ENCODE results near the gene LRRC4C.

LRRC4C gene

DNA sequence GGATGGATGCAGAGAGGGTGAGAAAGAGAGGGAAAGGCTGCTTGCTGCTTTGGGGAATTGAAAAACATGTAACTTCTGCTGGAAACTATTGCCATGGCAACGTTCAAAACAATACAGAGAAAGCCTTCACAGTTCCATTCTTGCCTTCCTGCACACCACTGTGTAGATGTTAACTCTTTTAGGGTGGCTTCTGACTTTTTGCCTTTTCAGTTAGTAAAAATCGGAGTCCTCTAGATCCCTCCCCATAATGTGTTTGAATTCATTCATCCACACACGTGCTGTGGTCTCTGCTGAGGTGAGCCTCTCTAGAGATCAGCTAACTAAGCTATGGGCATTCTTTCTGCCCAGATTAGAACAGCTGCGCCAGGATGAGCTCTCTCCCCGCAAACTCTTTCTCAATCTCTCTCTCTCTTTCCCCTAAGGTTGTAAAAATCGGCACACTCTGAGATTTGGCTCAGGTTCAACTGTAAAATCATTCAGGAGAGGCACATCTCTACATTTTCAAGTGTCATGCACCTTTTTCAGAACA lies 1178.3 kb downstream of the LRRC4C start:
- TF ChIP-seq TEAD4 (IDR thresholded peaks at IDR 0.05): no peak
- TF ChIP-seq NFIC (IDR thresholded peaks at IDR 0.05): no peak

DNA sequence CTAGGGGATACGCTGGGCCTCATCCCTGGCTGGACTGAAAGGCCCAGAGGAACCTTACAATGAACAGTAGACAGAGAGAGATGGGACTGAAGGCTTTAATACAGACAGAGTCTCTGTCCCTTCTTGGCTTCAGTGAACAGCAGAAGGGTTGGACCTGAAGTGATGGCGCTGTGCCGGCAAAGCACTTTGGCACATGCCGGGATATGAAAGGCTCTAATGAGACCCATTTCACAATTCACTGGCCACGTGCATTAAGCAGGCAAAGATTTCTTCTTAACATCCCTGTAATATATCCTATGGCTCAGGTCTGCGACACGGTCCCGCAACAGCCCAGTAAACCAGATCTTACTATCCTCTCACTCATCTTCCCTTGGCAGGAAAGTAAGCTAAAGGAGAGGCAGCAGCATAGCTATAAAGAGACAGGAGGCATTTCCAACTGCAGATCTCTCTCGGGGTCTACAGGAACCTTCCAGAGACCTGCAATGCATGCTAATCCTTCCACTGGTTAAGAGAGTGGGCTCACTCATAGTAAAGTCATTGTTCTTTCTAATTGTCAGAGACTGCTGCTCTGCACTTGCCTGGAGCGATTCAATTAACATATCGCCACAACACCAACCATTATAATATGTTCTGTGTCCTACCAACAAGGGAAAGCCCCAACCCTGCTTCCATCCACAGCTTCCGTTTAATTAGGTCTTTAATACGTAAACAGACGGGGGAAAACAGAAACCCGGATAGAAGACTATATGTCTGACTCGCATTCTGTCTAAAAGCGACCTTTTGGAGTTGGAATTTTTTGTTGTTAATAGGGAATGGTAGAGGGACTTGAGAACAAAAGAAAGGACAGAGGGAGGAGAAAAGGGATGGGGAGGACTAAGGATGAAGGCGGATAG lies 1179.0 kb downstream of the LRRC4C start:
- TF ChIP-seq, protein P1, sequence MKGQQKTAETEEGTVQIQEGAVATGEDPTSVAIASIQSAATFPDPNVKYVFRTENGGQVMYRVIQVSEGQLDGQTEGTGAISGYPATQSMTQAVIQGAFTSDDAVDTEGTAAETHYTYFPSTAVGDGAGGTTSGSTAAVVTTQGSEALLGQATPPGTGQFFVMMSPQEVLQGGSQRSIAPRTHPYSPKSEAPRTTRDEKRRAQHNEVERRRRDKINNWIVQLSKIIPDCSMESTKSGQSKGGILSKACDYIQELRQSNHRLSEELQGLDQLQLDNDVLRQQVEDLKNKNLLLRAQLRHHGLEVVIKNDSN (IDR thresholded peaks at IDR 0.05): no peak
- TF ChIP-seq FOXM1 (IDR thresholded peaks at IDR 0.05; ENCODE audit: borderline replicate concordance, low read depth): no peak
- TF ChIP-seq TCF12 (IDR thresholded peaks at IDR 0.05; ENCODE audit: low read depth): no peak
- no peak for TF ChIP-seq ZBTB7A (IDR thresholded peaks at IDR 0.05; ENCODE audit: low read depth)

DNA sequence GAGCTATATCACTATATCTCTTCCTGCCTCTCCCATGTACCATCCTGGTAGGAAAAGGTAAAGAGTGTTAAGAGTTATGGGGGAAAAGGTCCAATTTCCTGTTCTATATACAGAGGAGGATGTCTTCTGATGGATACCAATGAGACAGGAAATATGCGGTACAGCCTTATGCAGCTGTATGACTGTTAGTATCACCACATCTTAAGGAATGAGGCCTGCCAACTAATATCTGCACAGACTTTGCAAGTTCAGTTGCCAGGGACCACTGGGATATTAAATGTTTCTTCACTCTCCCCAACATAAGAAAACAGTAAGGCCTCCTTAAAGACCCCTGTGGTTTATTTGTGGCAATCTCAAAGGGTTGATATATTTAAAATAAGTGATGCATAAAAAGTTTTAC lies 1182.5 kb downstream of the LRRC4C start:
- TF ChIP-seq, protein P2, sequence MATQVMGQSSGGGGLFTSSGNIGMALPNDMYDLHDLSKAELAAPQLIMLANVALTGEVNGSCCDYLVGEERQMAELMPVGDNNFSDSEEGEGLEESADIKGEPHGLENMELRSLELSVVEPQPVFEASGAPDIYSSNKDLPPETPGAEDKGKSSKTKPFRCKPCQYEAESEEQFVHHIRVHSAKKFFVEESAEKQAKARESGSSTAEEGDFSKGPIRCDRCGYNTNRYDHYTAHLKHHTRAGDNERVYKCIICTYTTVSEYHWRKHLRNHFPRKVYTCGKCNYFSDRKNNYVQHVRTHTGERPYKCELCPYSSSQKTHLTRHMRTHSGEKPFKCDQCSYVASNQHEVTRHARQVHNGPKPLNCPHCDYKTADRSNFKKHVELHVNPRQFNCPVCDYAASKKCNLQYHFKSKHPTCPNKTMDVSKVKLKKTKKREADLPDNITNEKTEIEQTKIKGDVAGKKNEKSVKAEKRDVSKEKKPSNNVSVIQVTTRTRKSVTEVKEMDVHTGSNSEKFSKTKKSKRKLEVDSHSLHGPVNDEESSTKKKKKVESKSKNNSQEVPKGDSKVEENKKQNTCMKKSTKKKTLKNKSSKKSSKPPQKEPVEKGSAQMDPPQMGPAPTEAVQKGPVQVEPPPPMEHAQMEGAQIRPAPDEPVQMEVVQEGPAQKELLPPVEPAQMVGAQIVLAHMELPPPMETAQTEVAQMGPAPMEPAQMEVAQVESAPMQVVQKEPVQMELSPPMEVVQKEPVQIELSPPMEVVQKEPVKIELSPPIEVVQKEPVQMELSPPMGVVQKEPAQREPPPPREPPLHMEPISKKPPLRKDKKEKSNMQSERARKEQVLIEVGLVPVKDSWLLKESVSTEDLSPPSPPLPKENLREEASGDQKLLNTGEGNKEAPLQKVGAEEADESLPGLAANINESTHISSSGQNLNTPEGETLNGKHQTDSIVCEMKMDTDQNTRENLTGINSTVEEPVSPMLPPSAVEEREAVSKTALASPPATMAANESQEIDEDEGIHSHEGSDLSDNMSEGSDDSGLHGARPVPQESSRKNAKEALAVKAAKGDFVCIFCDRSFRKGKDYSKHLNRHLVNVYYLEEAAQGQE (IDR thresholded peaks at IDR 0.05; ENCODE audit: low read depth): no peak
- TF ChIP-seq EGR1 (IDR thresholded peaks at IDR 0.05): no peak

DNA sequence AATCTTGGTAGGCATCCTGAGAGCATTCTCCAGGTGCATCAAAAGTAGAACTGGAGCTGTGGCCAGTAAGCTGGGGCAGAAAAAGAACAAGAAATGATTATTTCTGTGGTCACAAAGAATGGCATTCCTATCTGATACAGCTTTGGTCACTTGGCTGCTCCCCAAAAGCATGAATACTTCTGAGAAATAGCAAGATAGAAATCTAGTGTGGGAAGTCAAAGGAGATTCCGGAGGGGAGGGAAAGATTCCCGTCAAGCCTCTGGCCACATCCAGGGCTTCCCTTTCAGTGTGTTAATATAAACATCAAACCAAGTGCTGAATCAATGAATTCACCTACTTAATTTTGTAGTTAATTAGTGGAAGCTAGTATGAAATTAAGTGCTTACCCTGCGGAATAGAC lies 1185.4 kb downstream of the LRRC4C start:
- TF ChIP-seq TEAD4 (IDR thresholded peaks at IDR 0.05) (no peak), EP300 (IDR thresholded peaks at IDR 0.05; ENCODE audit: borderline replicate concordance) (no peak), TCF12 (IDR thresholded peaks at IDR 0.05; ENCODE audit: low read depth) (no peak), RAD21 (IDR thresholded peaks at IDR 0.05; ENCODE audit: low read depth) (no peak), YY1 (IDR thresholded peaks at IDR 0.05; ENCODE audit: low read depth) (no peak), CEBPB (IDR thresholded peaks at IDR 0.05) (no peak), ZBTB7A (IDR thresholded peaks at IDR 0.05; ENCODE audit: low read depth) (no peak), TAF1 (IDR thresholded peaks at IDR 0.05; ENCODE audit: low read depth) (no peak), FOXM1 (IDR thresholded peaks at IDR 0.05; ENCODE audit: borderline replicate concordance, low read depth) (no peak), EGR1 (IDR thresholded peaks at IDR 0.05) (no peak)
- TF ChIP-seq, protein P3, sequence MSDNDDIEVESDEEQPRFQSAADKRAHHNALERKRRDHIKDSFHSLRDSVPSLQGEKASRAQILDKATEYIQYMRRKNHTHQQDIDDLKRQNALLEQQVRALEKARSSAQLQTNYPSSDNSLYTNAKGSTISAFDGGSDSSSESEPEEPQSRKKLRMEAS (IDR thresholded peaks at IDR 0.05): no peak

DNA sequence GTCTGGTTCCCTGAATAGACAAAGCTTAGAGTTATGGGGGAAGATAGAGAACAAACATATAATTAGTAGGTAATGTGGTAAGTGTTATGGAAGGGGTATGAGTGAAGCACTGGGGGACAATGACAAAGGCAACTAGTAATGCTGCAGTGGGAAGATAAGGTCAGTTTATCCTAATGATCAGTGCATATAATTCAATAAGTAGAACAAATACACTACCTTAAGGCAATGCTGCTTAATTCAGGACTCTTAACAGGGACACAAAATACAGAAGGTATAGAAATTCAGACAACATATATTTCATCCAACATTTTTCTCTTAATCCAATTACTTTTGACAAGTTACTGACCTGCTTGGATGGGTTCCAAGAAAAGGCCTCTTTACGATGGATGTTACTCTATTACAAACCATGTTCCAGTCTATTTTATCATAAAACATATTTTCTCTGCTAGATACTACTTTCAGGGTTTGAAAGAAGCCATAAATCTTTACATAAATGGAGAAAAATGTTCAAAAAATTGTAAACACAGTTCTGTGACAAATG lies 1186.2 kb downstream of the LRRC4C start:
- no peak for TF ChIP-seq YY1 (IDR thresholded peaks at IDR 0.05; ENCODE audit: low read depth)
- no peak for TF ChIP-seq TAF1 (IDR thresholded peaks at IDR 0.05; ENCODE audit: low read depth)
- no peak for TF ChIP-seq ZBTB7A (IDR thresholded peaks at IDR 0.05; ENCODE audit: low read depth)
- TF ChIP-seq, protein P3 (IDR thresholded peaks at IDR 0.05): no peak
- TF ChIP-seq TCF12 (IDR thresholded peaks at IDR 0.05; ENCODE audit: low read depth): no peak
- TF ChIP-seq TEAD4 (IDR thresholded peaks at IDR 0.05): no peak
- no peak for TF ChIP-seq RAD21 (IDR thresholded peaks at IDR 0.05; ENCODE audit: low read depth)
- TF ChIP-seq, protein P1 (IDR thresholded peaks at IDR 0.05): no peak
- TF ChIP-seq NFIC (IDR thresholded peaks at IDR 0.05): no peak
- TF ChIP-seq, protein P2 (IDR thresholded peaks at IDR 0.05; ENCODE audit: low read depth): no peak
- TF ChIP-seq CEBPB (IDR thresholded peaks at IDR 0.05): no peak
- TF ChIP-seq FOXM1 (IDR thresholded peaks at IDR 0.05; ENCODE audit: borderline replicate concordance, low read depth): no peak
- TF ChIP-seq EGR1 (IDR thresholded peaks at IDR 0.05): no peak
- no peak for TF ChIP-seq CREB1 (IDR thresholded peaks at IDR 0.05; ENCODE audit: low read depth)
- TF ChIP-seq EP300 (IDR thresholded peaks at IDR 0.05; ENCODE audit: borderline replicate concordance): no peak

DNA sequence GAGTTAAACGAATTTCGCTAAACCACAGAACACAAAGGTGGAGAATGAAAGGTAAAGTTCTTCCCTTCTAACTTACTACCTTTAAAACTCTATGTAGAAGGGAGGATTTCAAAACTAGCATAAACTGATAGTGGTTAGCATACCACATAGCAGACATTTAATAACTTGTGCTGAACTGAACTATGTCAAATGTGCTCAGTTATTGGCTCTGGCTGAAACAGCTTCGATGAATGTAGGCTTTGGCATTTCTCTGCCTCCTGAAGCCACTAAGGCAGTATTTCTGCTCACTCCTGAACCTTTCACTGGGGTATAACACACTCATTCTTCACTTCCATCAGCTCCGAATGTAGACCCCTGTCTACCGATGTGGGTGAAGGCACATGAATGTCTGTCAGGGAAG lies 1188.1 kb downstream of the LRRC4C start:
- TF ChIP-seq YY1 (IDR thresholded peaks at IDR 0.05; ENCODE audit: low read depth) (no peak), ZBTB7A (IDR thresholded peaks at IDR 0.05; ENCODE audit: low read depth) (no peak), EP300 (IDR thresholded peaks at IDR 0.05; ENCODE audit: borderline replicate concordance) (no peak), CREB1 (IDR thresholded peaks at IDR 0.05; ENCODE audit: low read depth) (no peak), EGR1 (IDR thresholded peaks at IDR 0.05) (no peak), FOXM1 (IDR thresholded peaks at IDR 0.05; ENCODE audit: borderline replicate concordance, low read depth) (no peak), RAD21 (IDR thresholded peaks at IDR 0.05; ENCODE audit: low read depth) (no peak), TEAD4 (IDR thresholded peaks at IDR 0.05) (no peak), CEBPB (IDR thresholded peaks at IDR 0.05) (no peak), TAF1 (IDR thresholded peaks at IDR 0.05; ENCODE audit: low read depth) (no peak), TCF12 (IDR thresholded peaks at IDR 0.05; ENCODE audit: low read depth) (no peak), NFIC (IDR thresholded peaks at IDR 0.05) (no peak)
- TF ChIP-seq, protein P2 (IDR thresholded peaks at IDR 0.05; ENCODE audit: low read depth): no peak
- TF ChIP-seq, protein P1 (IDR thresholded peaks at IDR 0.05): no peak
- TF ChIP-seq, protein P3 (IDR thresholded peaks at IDR 0.05): no peak
